Lower lobe of right lung (tissue), 2 donors: Measurements from ENCODE around the gene CTNNA2. TPM values are rescaled to one million over a fixed set of nuclear protein-coding genes. Genes with fewer than 3 reads are reported as not detected.

Experiments
- ATAC-seq, 2 donors: fragments of 200-7000 bp; cut with Tn5 transposase; one replicate each; pipeline ENCODE4 v1.9.1; 2020 to 2022; ENCODE audit warnings: mild to moderate bottlenecking in 2 of 2, moderate library complexity in 2 of 2
- DNase-seq: peaks from one replicate; pipeline ENCODE4 v3.0.0-alpha.2; 2020
- H3K27ac ChIP-seq: fragments of 200-600 bp; one replicate; pipeline ENCODE4 v1.8.0; 2022
- H3K27me3 ChIP-seq: fragments of 200-600 bp; one replicate; pipeline ENCODE4 v1.8.0; 2022; ENCODE audit warnings: low read depth
- H3K36me3 ChIP-seq: fragments of 200-600 bp; one replicate; pipeline ENCODE4 v1.8.0; 2022; ENCODE audit warnings: mild to moderate bottlenecking
- H3K4me1 ChIP-seq: fragments of 200-600 bp; one replicate; pipeline ENCODE4 v1.8.0; 2022
- H3K4me3 ChIP-seq: fragments of 200-600 bp; one replicate; pipeline ENCODE4 v1.8.0; 2022; ENCODE audit warnings: mild to moderate bottlenecking
- H3K9me3 ChIP-seq: fragments of 200-600 bp; one replicate; pipeline ENCODE4 v1.8.0; 2022
- intact Hi-C: fragments of 100-400 bp; cut with DNase I; formaldehyde crosslinking; loops from one replicate; pipeline ENCODE4 v1.11.0; 2022
- total RNA-seq: library from RNA; stranded (reverse); fragmentation: NEBNext Ultra II Directional; extraction: Animal tissue kit (Norgen Biotek cat#: 25700); gene quantifications from one replicate; pipeline ENCODE4 v1.2.1, GENCODE V29; 2021
- TF ChIP-seq, protein P1 (sequence below): fragments of 200-600 bp; IDR thresholded peaks from one replicate; pipeline ENCODE4 v1.8.0; 2022; ENCODE audit warnings: antibody characterized with exemption, mild to moderate bottlenecking
- donor health status: DM: no; HTN: yes; CAD: no; lungs with severe emphysema.

Gene CTNNA2
- total RNA-seq, 1 donor from 2014 or later = not detected

DNA sequence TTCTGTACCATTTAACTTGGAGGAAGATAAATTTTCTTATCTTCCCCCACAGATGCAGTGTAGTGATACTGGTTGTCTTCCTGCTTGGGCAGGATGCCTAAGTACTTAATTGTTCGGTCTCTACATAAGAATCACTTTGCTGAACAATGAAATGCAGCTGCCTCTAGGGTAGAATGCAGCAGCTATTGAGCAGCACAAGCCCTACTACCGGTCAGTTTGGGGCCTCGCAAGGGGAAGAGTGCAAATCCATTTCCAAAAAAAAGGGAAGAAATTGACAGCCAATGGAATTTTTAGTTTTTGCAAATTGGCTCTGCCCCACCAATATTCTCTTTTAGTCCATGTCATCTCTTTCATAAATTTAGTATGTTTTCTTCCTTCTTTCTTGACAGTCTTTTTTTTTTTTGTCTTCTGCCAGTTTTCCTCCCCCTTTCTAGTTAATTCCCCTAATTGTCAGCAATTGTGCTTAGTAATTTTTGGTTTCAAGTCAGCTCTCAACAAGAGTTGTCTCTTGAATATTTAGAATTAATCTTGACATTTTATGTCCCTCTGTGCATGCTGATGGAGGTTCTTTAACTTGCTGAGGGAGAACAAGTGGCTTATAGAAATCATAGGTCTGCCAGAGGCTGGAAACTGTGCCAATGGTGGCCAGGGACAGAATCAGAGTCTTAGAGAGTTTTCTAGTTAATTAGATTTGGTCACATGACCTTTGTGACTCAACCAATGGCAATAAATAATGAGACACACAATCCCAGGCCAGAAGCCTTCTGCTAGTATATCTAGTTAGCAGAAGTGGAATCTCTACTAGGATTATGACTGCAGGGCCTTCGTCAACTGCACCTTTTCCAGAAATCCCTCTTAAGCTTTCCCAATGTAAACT lies 270.0 kb downstream of the CTNNA2 start:
- TF ChIP-seq, protein P1, sequence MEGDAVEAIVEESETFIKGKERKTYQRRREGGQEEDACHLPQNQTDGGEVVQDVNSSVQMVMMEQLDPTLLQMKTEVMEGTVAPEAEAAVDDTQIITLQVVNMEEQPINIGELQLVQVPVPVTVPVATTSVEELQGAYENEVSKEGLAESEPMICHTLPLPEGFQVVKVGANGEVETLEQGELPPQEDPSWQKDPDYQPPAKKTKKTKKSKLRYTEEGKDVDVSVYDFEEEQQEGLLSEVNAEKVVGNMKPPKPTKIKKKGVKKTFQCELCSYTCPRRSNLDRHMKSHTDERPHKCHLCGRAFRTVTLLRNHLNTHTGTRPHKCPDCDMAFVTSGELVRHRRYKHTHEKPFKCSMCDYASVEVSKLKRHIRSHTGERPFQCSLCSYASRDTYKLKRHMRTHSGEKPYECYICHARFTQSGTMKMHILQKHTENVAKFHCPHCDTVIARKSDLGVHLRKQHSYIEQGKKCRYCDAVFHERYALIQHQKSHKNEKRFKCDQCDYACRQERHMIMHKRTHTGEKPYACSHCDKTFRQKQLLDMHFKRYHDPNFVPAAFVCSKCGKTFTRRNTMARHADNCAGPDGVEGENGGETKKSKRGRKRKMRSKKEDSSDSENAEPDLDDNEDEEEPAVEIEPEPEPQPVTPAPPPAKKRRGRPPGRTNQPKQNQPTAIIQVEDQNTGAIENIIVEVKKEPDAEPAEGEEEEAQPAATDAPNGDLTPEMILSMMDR = no peak
- no peaks in the 10 kb centered on the region for H3K36me3 ChIP-seq
- intact Hi-C loops = no loop called here
- ATAC-seq (no peak), DNase-seq (no peak)
- H3K9me3 ChIP-seq = no peaks in the 10 kb centered on the region
- H3K4me3 ChIP-seq = no peak overlapping the region
- H3K27ac ChIP-seq = no peak overlapping the region
- no peaks in the 10 kb centered on the region for H3K27me3 ChIP-seq
- no peaks in the 10 kb centered on the region for H3K4me1 ChIP-seq

DNA sequence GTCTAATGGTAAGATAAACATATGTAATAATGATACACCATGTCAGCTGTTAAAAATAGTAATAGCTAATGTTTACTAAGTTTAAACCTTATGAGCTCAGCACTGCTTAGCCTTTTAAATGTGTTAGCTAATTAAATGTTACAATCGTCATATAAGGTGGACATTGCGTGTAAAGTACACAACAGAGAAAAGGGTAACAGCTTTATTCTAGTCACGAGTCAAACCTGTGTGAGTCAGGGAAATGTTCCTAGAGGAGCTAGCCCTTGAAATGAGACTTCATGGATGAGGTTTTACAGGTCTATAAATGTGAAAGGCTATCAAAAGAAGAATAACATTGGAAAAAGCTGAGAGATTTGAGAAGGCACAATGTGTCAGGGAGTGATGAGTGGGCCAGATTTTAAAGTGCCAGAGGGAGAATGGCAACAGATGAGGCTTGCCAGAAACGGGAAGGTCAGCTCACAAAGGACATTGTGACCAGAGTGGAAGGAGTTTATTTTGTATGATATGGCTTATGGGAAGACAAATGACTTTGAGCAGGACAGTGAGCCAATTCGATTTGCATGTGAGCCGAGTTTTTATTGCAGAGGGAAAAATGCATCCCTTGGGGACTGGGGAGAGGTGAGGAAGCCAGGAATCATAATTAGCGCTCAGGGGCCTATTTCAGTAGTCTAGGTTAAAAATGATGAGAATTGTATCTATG lies 276.3 kb downstream of the CTNNA2 start:
- Histone ChIP-seq H3K27me3 (no peaks in the 10 kb centered on the region), H3K36me3 (no peaks in the 10 kb centered on the region), H3K27ac (no peak overlapping the region), H3K4me3 (no peak overlapping the region), H3K9me3 (no peaks in the 10 kb centered on the region), H3K4me1 (no peaks in the 10 kb centered on the region)
- TF ChIP-seq, protein P1 = no peak
- DNase-seq (no peak), ATAC-seq (no peak)
- intact Hi-C loops = no loop called here

DNA sequence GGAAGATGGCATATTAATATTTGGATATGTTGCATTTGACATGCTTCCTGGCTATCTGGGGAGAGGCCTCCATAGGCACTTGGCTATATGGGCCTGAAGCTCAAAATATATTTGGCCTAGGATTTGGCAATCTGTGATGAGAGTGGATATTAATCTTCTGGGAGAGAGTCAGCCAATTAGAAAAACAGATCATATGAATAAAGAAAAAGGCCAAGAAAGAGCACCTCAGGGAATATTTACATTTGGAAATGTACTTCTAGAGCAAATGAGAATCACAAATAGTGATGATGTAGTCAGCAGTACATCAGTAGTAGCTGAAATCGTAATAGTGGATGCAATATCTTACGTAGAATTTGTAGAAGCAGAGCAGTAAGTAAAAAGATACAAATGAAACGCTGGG lies 277.0 kb downstream of the CTNNA2 start:
- intact Hi-C loops = no loop called here

DNA sequence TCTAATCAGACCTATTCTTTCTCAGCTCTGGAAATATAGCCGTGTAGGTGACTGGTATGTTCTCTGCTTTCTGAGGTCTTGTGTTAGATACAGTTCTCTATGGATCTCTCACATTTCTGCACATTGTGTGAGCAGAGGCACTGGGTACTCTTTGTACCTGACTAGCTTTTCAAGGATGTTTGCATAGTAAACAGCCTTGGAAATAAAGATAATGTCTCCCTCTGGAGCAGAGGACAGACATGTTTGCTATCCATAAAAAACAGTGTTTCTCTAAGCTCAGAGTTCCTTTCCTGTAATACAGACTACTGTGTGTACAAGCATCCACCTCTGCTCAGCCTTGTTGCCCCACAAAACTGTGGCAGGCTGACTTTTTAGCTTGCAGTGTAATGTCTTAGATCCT lies 279.2 kb downstream of the CTNNA2 start:
- TF ChIP-seq, protein P1 = no peak
- H3K4me1 ChIP-seq = no peaks in the 10 kb centered on the region
- H3K4me3 ChIP-seq = no peak overlapping the region
- no peak overlapping the region for H3K27ac ChIP-seq
- H3K9me3 ChIP-seq = no peaks in the 10 kb centered on the region
- H3K36me3 ChIP-seq = no peaks in the 10 kb centered on the region
- DNase-seq (no peak), ATAC-seq (no peak)
- intact Hi-C loops = no loop called here
- no peaks in the 10 kb centered on the region for H3K27me3 ChIP-seq

More for the DNA sequence above, 277.0 kb downstream of the CTNNA2 start:
- no peaks in the 10 kb centered on the region for H3K36me3 ChIP-seq
- H3K4me1 ChIP-seq = no peaks in the 10 kb centered on the region
- ATAC-seq (no peak), DNase-seq (no peak)
- TF ChIP-seq, protein P1 = no peak
- H3K9me3 ChIP-seq = no peaks in the 10 kb centered on the region
- no peak overlapping the region for H3K27ac ChIP-seq
- H3K27me3 ChIP-seq = no peaks in the 10 kb centered on the region
- no peak overlapping the region for H3K4me3 ChIP-seq

DNA sequence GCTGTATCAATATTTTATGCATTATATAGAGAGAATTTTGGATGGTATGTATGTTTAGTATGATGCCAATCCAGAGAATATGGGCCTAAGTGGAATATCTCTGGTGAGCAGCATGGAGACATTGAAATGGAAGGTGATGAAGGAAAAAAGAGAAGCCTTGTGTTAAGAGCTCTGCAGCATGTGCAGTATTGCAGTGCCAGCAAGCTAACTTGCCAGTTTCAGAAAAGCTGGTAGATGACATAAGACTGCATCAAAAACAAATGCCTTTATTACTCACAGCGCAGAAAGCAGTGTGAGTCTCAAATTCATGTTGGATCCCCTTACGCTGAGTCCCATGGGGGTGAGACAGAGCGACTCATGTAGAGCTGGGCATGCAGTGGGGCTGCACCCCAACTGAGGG lies 280.2 kb downstream of the CTNNA2 start:
- Histone ChIP-seq H3K4me3 (no peak overlapping the region), H3K4me1 (no peaks in the 10 kb centered on the region), H3K27me3 (no peaks in the 10 kb centered on the region), H3K27ac (no peak overlapping the region), H3K9me3 (no peaks in the 10 kb centered on the region), H3K36me3 (no peaks in the 10 kb centered on the region)
- ATAC-seq (no peak), DNase-seq (no peak)
- TF ChIP-seq, protein P1 = no peak
- intact Hi-C loops = no loop called here
